ENCODE results near the gene FOXJ1.
A peak's percentile ranks its signal among the peaks of the same experiment; 100 is the strongest.

The FOXJ1 gene

DNA sequence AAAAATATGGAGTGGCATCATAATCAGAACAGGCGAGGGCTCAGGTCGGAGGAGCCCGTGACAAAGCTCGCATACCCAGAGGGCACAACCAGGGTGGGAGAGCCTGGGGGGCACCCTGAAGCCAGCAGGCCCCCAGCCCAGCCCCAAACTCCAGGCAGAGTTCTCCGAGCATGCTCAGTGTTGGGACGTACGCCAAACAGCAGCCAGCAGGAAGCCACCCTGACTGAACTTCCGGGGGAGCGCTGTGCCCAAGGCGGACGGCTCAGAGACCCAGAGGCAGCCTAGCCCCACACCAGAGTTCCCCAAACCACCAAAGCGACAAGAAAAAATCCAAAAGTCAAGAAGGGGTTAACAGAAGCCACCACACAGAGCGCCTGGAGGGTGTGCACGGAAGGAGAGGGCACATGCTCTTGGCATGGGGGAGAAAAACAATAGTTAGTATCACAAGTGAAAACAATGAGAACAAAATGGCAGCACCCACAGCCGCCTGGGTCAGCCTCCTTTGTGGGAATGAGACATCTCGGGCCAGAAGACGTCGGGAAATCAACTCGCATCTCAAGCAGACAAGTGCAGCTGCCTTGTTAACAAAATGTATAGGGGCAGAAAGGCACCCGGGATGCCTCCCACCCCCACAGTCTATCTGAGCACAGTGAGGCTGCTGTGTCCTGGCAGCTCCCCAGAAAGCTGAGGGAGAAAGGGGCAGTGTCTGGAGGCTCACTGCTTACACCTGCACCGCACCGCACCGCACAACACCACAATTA, 49.3 kb downstream of the FOXJ1 start:
- DNase-seq (ENCODE audit: low spot score), result peak; percentile 16

DNA sequence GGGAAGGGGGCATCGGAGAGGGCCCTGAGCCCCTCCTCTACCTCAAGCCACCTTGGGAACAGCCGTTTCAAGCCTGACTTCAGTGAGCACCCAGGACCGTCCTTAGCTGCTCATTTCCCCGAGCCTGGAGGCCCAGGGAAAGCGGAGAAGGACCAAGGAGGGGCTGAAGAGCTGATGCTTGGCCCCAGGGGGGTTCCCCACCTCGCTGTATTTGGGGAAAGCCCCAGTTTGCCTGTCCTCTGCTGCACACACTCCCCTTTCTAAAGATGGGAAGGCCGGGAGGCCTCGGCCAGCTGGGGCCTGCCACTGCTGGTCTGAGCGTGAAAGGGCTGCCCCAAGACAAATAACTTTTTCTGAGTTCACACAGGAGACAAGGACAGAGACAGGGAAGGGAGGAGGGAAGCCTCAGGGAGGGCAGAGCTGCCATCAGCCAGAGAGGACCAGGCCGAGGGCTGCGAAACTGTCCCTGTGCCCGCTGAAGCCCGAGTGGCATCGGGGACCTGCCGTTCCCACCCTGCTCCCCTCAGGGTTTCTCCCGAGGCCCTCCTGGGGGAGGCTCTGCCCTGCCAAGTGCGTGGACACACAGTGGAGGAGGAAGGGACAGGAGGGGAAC, 50.4 kb downstream of the FOXJ1 start:
- DNase-seq (ENCODE audit: low spot score), result no peak

DNA sequence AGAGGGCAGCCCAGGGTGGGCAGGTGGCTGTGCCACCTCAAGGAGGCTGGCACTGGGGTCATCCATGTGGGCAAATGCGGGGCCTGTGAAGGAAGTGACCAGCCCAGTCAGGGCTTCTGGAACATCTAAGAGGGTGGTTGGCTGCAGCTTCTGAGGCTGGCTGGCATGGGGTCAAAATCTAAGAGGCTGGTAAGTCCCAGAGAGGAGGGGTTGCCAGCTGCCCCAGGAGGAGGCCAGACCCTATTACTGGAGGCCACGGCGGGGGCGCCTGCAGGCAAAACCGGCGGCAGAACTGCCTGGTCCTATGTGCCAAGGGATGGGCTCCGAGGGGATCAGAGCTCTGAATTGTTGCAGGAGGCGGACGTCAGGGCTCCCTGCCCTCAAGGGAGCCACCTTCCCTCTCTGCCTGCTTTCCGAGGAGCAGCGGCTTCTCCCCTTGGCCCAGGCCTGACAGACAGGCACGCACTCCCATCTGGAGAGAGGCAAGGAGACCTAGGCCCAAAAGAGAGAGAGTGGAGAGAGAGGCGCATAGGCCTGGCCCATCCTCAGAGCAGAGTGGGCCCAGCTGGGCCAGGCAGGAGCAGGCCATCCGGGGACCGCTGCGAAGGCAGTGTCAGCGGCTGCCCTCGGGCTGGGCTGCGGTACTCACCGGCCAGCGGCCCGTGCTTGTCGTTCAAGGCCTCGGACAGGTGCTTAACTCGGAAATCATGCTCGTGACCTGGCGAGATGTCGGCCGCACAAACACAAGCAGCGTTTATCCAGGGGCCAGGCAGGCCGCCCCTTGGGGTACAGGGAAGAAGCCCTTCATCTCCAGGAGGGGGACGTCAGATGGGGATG, 51.1 kb downstream of the FOXJ1 start:
- DNase-seq (ENCODE audit: low spot score), result no peak

DNA sequence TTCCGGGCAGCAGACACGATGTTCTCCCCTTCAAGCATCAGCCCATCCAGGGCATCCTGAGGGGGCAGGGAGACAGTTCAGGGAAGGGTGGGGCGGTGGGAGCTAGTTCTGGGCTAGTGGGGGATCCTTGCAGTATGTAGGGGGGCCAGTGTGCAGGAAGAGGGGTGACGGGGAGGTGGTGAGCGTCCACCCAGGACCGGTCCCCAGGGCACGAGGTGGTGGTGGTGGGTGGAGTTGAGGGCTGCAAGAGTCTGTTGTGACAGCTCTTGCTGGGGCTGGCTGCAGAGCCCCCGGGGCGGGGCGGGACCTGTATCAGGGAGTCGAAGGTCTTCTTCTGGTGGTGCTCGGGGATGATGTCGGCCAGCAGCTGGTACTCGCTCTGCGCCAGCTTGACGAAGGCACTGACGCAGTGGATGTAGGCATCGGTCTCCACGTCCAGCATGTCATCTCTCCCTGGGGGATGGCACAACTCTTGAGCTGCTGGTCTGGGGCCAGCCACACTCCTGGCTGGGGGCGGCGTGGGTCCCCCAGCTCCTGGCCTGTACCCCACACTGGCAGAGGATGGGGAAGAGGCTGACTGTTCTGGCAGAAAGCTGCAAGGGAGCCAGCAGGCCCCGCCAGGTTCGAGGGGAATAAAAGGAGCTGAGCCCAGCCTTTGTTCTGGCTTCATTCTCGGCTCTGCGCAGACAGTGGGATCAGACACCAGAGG, 52.0 kb downstream of the FOXJ1 start:
- no peak for DNase-seq (ENCODE audit: low spot score)

DNA sequence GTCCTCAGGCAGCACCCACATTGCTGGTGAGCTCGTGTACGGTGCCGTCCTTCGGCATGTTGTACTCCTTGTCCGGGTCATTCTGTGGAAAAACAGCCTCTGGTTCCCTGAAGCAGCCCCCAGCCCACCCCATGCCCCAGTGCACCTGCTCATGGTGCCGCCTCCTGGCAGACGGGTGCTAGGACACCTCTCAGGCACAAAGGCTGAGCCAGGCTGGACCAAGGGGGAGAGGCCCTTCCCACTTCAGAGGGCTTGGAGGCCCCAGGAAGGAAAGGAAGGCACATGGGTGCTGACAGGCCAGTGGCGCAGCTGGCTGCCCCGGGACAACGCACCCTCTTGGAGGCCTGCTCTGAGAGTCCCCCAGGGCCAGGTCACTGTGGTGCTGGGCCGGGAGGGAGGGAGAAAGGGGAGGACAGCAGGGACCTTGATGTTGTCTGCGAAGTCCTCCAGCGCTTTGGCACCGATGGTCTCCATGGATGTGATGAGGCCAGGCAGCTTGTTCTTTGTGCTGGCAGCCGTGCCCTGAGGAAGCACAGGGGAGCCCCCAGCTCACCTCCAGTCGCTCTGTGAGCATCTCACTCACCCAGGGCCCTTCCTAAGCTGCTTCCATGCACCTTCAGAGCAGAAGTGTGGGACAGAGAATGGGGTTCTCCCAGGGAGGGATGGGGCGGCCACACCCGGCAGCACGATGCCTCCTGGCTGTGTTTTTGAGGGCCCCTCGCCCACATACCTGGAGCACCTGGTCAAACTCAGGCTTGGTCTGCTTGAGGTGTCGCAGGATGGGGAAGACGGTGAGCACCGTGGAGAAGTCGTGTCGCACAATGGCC, 52.8 kb downstream of the FOXJ1 start:
- no peak for DNase-seq (ENCODE audit: low spot score)

DNA sequence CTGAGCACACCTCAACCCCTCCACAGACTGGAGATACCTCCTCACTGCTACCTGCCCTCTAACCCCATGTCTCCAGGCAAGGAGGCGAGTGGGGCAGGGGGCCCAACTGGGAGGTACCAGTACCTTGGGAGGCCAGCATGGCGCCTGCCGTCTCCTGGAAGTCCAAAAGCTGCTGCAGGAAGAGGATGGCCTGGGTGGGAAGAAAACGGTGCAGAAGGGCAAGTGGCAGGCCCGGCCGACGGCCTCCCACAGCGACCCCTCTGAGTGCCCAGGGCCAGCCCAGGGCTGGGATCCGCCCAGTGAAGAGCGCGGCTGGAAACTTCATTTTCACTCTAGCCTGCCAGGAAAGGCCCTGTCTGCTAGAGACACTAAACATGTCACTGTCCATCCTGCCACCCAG, 53.5 kb downstream of the FOXJ1 start:
- DNase-seq (ENCODE audit: low spot score), result no peak

DNA sequence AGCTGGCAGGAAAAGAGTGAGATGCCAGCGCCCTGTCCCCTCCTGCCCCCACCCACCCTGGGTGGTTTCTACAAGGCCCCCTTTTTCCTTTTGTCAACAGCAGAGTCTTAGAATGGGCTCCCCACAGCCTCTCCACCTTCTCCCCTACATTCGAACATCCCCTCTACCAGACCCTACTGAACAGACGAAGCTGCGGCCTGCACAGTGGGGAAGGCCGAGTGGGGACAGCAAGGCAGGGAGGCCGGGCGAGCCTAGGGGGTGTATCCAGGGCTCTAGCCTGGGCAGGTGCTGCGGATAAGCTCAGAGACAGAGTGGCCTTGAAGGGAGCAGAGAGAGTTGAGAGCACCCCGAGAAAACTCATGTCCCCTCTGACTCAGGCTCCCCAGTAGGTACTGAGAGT, 54.7 kb downstream of the FOXJ1 start:
- DNase-seq (ENCODE audit: low spot score), result no peak

Measured in CD4-positive, alpha-beta T cell treated with Interleukin-15 for 4 hours (primary cell).